Measurements from ENCODE around the gene DLG1.
"Not testable (repeated sequence)": the region's sequence is repeated elsewhere in the genome, so short reads cannot be mapped to it uniquely, and the experiment has no call there.

The DLG1 gene

GRCh38 chr3:197076415-197076814 is 222.0 kb downstream of the DLG1 start:
- DNase-seq: no peak

GRCh38 chr3:197068077-197068476 is 230.3 kb downstream of the DLG1 start:
- no peak for DNase-seq

- DNase-seq: no peak
Observed at GRCh38 chr3:197064771-197065170, 233.6 kb downstream of the DLG1 start.

- DNase-seq: no peak
Observed at GRCh38 chr3:197062446-197062845, 236.0 kb downstream of the DLG1 start.

- not testable (repeated sequence) for DNase-seq
Observed at GRCh38 chr3:197051637-197052036, 246.8 kb downstream of the DLG1 start.

GRCh38 chr3:197050511-197050910 is 247.9 kb downstream of the DLG1 start:
- no peak for DNase-seq

GRCh38 chr3:197042539-197042938 is 255.9 kb downstream of the DLG1 start:
- no peak for DNase-seq

GRCh38 chr3:197041875-197042488 is 256.4 kb downstream of the DLG1 start:
- no peak for DNase-seq

GRCh38 chr3:197040658-197041057 is 257.8 kb downstream of the DLG1 start:
- DNase-seq: no peak

- no peak for DNase-seq
Observed at GRCh38 chr3:197038679-197039462, 259.5 kb downstream of the DLG1 start.

- no peak for DNase-seq
Observed at GRCh38 chr3:197035577-197035976, 262.8 kb downstream of the DLG1 start.

- not testable (repeated sequence) for DNase-seq
Observed at GRCh38 chr3:197034778-197035177, 263.6 kb downstream of the DLG1 start.

GRCh38 chr3:197033764-197034163 is 264.6 kb downstream of the DLG1 start:
- DNase-seq: not testable (repeated sequence)

- peak; percentile 60 for DNase-seq
Observed at GRCh38 chr3:197031315-197032285, 266.8 kb downstream of the DLG1 start.

- no peak for DNase-seq
Observed at GRCh38 chr3:197030379-197031314, 267.8 kb downstream of the DLG1 start.

- peak; percentile 68 for DNase-seq
Observed at GRCh38 chr3:197029511-197030167, 268.8 kb downstream of the DLG1 start, which contains the start of gene MELTF. Gene MELTF (minus strand): TSS chr3:197029817. CDS start chr3:197029702, 115 bp downstream.

- no peak for DNase-seq
Observed at GRCh38 chr3:197028728-197029510, 269.5 kb downstream of the DLG1 start.

GRCh38 chr3:197027896-197028727 is 270.3 kb downstream of the DLG1 start:
- no peak for DNase-seq

GRCh38 chr3:197027151-197027895 is 271.1 kb downstream of the DLG1 start:
- DNase-seq: no peak

All from stimulated activated CD4-positive, alpha-beta T cell treated with anti-CD3 and anti-CD28 coated beads, Interleukin-1b, Interleukin-23, amount 100 ng/mL, for 48 hours (primary cell).